ENCODE data around the gene SART3. TPM values are rescaled to one million over a fixed set of nuclear protein-coding genes. Genes with fewer than 3 reads are reported as not detected.

The SART3 gene
- total RNA-seq, 2 donors from 2014 or later: 54.1 to 112 TPM

GRCh38 chr12:108582978-108583770, 22.2 kb upstream of the SART3 start:
- TF ChIP-seq POLR2AphosphoS5 (IDR thresholded peaks at IDR 0.05) (no peak), POLR2A (IDR thresholded peaks at IDR 0.05) (no peak), CTCF (IDR thresholded peaks at IDR 0.05) (no peak)
- Histone ChIP-seq H3K36me3 (no peaks in the 10 kb centered on the region), H3K27me3 (replicated peaks; ENCODE audit: insufficient read depth) (no peaks in the 10 kb centered on the region), H3K4me3 (no peak overlapping the region), H3K27ac (no peak overlapping the region), H3K4me1 (replicated peaks) (no peaks in the 10 kb centered on the region), H3K9me3 (no peaks in the 10 kb centered on the region)
- no peak for DNase-seq (ENCODE audit: low spot score)
- WGBS: 83% methylated on average over 10 of the region's 10 CpGs
- intact Hi-C loops (cut with DNase I): no loop called here

- intact Hi-C loops (cut with DNase I): no loop called here
- Histone ChIP-seq H3K27me3 (replicated peaks; ENCODE audit: insufficient read depth) (no peaks in the 10 kb centered on the region), H3K4me1 (replicated peaks) (no peaks in the 10 kb centered on the region), H3K4me3 (no peak overlapping the region), H3K27ac (no peak overlapping the region), H3K36me3 (no peaks in the 10 kb centered on the region), H3K9me3 (no peaks in the 10 kb centered on the region)
- TF ChIP-seq POLR2AphosphoS5 (IDR thresholded peaks at IDR 0.05) (no peak), CTCF (IDR thresholded peaks at IDR 0.05) (no peak), POLR2A (IDR thresholded peaks at IDR 0.05) (no peak)
- whole genome bisulfite sequencing: 85% methylated on average over 9 of the region's 9 CpGs
- DNase-seq (ENCODE audit: low spot score): no peak
Observed at GRCh38 chr12:108582509-108582908, 21.5 kb upstream of the SART3 start.

- DNase-seq (ENCODE audit: low spot score): no peak
- Histone ChIP-seq H3K36me3 (no peaks in the 10 kb centered on the region), H3K27ac (no peak overlapping the region), H3K4me3 (no peak overlapping the region), H3K9me3 (no peaks in the 10 kb centered on the region), H3K4me1 (replicated peaks) (no peaks in the 10 kb centered on the region), H3K27me3 (replicated peaks; ENCODE audit: insufficient read depth) (no peaks in the 10 kb centered on the region)
- TF ChIP-seq POLR2AphosphoS5 (IDR thresholded peaks at IDR 0.05): no peak
- no peak for TF ChIP-seq POLR2A (IDR thresholded peaks at IDR 0.05)
- no peak for TF ChIP-seq CTCF (IDR thresholded peaks at IDR 0.05)
- WGBS: 78% methylated on average over 28 of the region's 33 CpGs
- intact Hi-C loops (cut with DNase I): no loop called here
Observed at GRCh38 chr12:108581311-108582227, 20.6 kb upstream of the SART3 start.

- Histone ChIP-seq H3K4me3 (no peak overlapping the region), H3K9me3 (no peaks in the 10 kb centered on the region), H3K27ac (no peak overlapping the region), H3K4me1 (replicated peaks) (no peaks in the 10 kb centered on the region), H3K27me3 (replicated peaks; ENCODE audit: insufficient read depth) (no peaks in the 10 kb centered on the region), H3K36me3 (no peaks in the 10 kb centered on the region)
- no peak for DNase-seq (ENCODE audit: low spot score)
- 28% methylated on average over 3 of the region's 3 CpGs for WGBS
- intact Hi-C loops (cut with DNase I): no loop called here
- TF ChIP-seq POLR2AphosphoS5 (IDR thresholded peaks at IDR 0.05): no peak
- TF ChIP-seq CTCF (IDR thresholded peaks at IDR 0.05): no peak
- TF ChIP-seq POLR2A (IDR thresholded peaks at IDR 0.05): no peak
Observed at GRCh38 chr12:108580531-108580930, 19.6 kb upstream of the SART3 start.

All from prostate gland (tissue), 2 donors.